ENCODE data around the gene MVD.

GRCh38 chr16:88700636-88701482, 38.0 kb upstream of the MVD start:
- TF ChIP-seq GATA2 (IDR thresholded peaks at IDR 0.05; ENCODE audit: low read depth, low read length) (no peak), GATA3 (IDR thresholded peaks at IDR 0.05; ENCODE audit: low read depth, low read length) (no peak)
